HepG2 (cell line): Measurements from ENCODE around the gene ZNF492.

Experiments
- GATAD2A ChIP-seq: IDR thresholded peaks from 2 replicates; pipeline ENCODE4 v1.6.1; 2016
- HIVEP1 ChIP-seq: sonication (generic); formaldehyde crosslinking; IDR thresholded peaks from 2 replicates; pipeline ENCODE4 v1.4.0; 2020; ENCODE audit warnings: mild to moderate bottlenecking, missing genetic modification reagents
- IKZF5 ChIP-seq: IDR thresholded peaks from 2 replicates; pipeline ENCODE4 v1.6.1; 2018; ENCODE audit warnings: missing genetic modification reagents, mild to moderate bottlenecking, missing compliant biosample characterization
- MXD4 ChIP-seq: IDR thresholded peaks from 2 replicates; pipeline ENCODE4 v1.6.1; 2016; ENCODE audit warnings: mild to moderate bottlenecking, missing biosample characterization, missing genetic modification reagents
- NFE2 ChIP-seq: sonication (generic); formaldehyde crosslinking; IDR thresholded peaks from 2 replicates; pipeline ENCODE4 v1.4.0; 2020; ENCODE audit warnings: missing genetic modification reagents
- THAP8 ChIP-seq: sonication (generic); formaldehyde crosslinking; IDR thresholded peaks from 2 replicates; pipeline ENCODE4 v1.5.1; 2020; ENCODE audit warnings: missing genetic modification reagents, mild to moderate bottlenecking, borderline replicate concordance
- ZBTB8A ChIP-seq: sonication (generic); formaldehyde crosslinking; IDR thresholded peaks from 2 replicates; pipeline ENCODE4 v1.4.0; 2020; ENCODE audit warnings: mild to moderate bottlenecking, low read depth, missing genetic modification reagents, borderline replicate concordance

DNA sequence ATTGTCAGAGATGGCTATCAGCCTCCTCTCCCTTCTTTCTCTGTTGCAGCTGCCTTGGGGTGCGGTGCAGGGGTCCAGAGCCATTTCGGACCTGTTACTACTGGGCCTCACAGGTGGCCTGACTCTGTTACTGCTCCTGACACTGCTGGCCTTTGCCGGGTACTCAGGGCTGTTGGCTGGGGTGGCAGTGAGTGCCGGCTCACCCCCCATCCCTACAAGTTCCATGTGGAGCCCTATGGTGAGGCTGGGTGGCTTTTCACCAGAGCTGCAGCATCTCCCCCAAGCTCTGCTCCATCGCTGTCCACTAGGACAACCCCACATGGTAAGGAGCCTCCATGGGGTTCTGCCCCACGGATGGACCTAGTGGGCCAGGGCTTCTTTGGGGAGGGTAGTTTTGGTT is 13.7 kb upstream of the ZNF492 start:
- TF ChIP-seq THAP8 (CRISPR knock-in tag) (no peak), HIVEP1 (CRISPR knock-in tag) (no peak), MXD4 (CRISPR knock-in tag) (no peak), IKZF5 (no peak), ZBTB8A (CRISPR knock-in tag) (no peak), GATAD2A (no peak), NFE2 (no peak)
